HEK293 (cell line): ENCODE results near the gene TBC1D5.

Experiments
- ZNF639 ChIP-seq: fragments of 450-650 bp; formaldehyde crosslinking; IDR thresholded peaks from 2 replicates; pipeline ENCODE4 v1.5.1; 2016; ENCODE audit warnings: missing biosample characterization, missing genetic modification characterization
- TF ChIP-seq, protein P1 (sequence below): fragments of 450-650 bp; formaldehyde crosslinking; IDR thresholded peaks from 2 replicates; pipeline ENCODE4 v1.5.1; 2016; ENCODE audit warnings: missing biosample characterization, missing genetic modification characterization

GRCh38 chr3:17489139-17489538, 253.3 kb downstream of the TBC1D5 start:
- TF ChIP-seq, protein P1, sequence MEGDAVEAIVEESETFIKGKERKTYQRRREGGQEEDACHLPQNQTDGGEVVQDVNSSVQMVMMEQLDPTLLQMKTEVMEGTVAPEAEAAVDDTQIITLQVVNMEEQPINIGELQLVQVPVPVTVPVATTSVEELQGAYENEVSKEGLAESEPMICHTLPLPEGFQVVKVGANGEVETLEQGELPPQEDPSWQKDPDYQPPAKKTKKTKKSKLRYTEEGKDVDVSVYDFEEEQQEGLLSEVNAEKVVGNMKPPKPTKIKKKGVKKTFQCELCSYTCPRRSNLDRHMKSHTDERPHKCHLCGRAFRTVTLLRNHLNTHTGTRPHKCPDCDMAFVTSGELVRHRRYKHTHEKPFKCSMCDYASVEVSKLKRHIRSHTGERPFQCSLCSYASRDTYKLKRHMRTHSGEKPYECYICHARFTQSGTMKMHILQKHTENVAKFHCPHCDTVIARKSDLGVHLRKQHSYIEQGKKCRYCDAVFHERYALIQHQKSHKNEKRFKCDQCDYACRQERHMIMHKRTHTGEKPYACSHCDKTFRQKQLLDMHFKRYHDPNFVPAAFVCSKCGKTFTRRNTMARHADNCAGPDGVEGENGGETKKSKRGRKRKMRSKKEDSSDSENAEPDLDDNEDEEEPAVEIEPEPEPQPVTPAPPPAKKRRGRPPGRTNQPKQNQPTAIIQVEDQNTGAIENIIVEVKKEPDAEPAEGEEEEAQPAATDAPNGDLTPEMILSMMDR (tag by site-specific recombination), result no peak
- TF ChIP-seq ZNF639 (tag by site-specific recombination), result no peak
